Suppressor macrophage treated with lipopolysaccharide for 1 hour (primary cell): ENCODE results near the gene PANX1.
A peak's percentile ranks its signal among the peaks of the same experiment; 100 is the strongest.

Experiments
- DNase-seq, 3 donors: peaks; one replicate each; pipeline ENCODE4 v3.0.0-alpha.2; 2020 to 2022

PANX1 gene

GRCh38 chr11:94185416-94186084 is 56.9 kb downstream of the PANX1 start:
- DNase-seq, result no peak

- no peak for DNase-seq
These were observed 57.9 kb downstream of the PANX1 start for GRCh38 chr11:94186342-94187203.

GRCh38 chr11:94193288-94193687 is 64.6 kb downstream of the PANX1 start:
- DNase-seq, result no peak

- peak in 2 of 3 donors; percentile 21 to 30 for DNase-seq
These were observed 66.1 kb downstream of the PANX1 start for GRCh38 chr11:94194712-94195111.

- no peak for DNase-seq
These were observed 67.7 kb downstream of the PANX1 start for GRCh38 chr11:94196363-94196762.

- no peak for DNase-seq
These were observed 70.1 kb downstream of the PANX1 start for GRCh38 chr11:94198718-94199117.

GRCh38 chr11:94199136-94200130 is 70.8 kb downstream of the PANX1 start:
- no peak for DNase-seq

- DNase-seq, result no peak
These were observed 72.4 kb downstream of the PANX1 start for GRCh38 chr11:94201004-94201465.

GRCh38 chr11:94203070-94203469 is 74.4 kb downstream of the PANX1 start:
- no peak for DNase-seq

- DNase-seq, result no peak
These were observed 82.7 kb downstream of the PANX1 start for GRCh38 chr11:94211261-94211830.

- DNase-seq, result no peak
These were observed 84.3 kb downstream of the PANX1 start for GRCh38 chr11:94212898-94213297.

- DNase-seq, result no peak
These were observed 89.1 kb downstream of the PANX1 start for GRCh38 chr11:94217705-94218104.

- no peak for DNase-seq
These were observed 89.7 kb downstream of the PANX1 start for GRCh38 chr11:94218372-94218771.

- DNase-seq, result no peak
These were observed 91.1 kb downstream of the PANX1 start for GRCh38 chr11:94219771-94220170.

GRCh38 chr11:94224078-94224477 is 95.4 kb downstream of the PANX1 start:
- DNase-seq, result no peak
